T47D (cell line): ENCODE measurements around the gene TFB2M.
"Not testable (repeated sequence)": the region's sequence is repeated elsewhere in the genome, so short reads cannot be mapped to it uniquely, and the experiment has no call there.

Experiments used
- DNase-seq, 2 experiments: peaks; one replicate each; pipeline versions ENCODE4 v3.0.0 to v3.0.0-alpha.2; 2011 to 2012; ENCODE audit warnings: low read depth in 1 of 2, low spot score in 1 of 2
- JUND ChIP-seq: IDR thresholded peaks from 2 replicates; pipeline ENCODE4 v1.6.1; 2012; ENCODE audit warnings: low read depth
- in situ Hi-C: cut with HindIII; loops from 2 replicates; pipeline ENCODE4 v1.10.0; 2016; ENCODE audit warnings: low sequenced_read_pairs, low pct_unique_long_range_greater_than_20kb

TFB2M gene

DNA sequence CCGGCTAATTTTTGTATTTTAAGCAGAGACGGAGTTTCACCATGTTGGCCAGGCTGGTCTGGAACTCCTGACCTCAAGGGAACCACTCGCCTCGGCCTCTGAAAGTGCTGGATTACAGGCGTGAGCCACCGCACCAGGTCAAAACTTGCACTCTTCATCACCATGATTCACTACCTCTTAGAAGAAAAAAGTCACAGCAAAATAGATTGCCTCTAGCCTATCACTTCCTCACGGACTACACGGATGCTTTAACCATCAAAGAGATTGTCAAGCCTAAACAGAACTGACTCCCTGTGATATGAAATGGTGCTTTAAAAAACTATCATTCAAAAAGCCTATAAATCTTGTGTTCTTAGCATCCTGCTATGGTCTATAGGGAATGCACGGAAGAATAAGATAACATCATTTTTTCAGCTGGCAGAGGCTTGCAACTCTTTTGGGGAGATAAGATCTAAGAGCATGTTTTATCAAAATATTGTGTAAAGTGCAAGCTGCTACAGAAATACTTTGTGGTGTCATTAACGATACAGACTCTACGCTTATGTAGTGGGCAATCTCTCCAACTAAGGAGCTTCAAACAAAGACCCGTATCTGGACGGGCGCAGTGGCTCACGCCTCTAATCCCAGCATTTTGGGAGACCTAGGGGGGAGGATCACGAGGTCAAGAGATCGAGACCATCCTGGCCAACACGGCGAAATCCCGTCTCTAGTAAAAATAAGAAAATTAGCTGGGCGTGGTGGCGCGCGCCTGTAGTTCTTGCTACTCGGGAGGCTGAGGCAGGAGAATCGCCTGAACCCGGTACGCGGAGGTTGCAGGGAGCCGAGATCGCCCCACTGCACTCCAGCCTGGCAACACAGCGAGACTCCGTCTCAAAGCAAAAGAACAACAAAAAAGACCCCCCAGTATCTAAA is 966 bp downstream of the TFB2M start:
- in situ Hi-C loops, result no loop called here
- no peak for DNase-seq
- no peak for TF ChIP-seq JUND

- DNase-seq, in situ Hi-C loops: not testable (repeated sequence)
Measured at GRCh38 chr1:246560833-246561232, 5.2 kb downstream of the TFB2M start.

GRCh38 chr1:246559310-246559709 is 6.8 kb downstream of the TFB2M start:
- no peak for DNase-seq
- in situ Hi-C loops, result no loop called here
- TF ChIP-seq JUND, result no peak

DNA sequence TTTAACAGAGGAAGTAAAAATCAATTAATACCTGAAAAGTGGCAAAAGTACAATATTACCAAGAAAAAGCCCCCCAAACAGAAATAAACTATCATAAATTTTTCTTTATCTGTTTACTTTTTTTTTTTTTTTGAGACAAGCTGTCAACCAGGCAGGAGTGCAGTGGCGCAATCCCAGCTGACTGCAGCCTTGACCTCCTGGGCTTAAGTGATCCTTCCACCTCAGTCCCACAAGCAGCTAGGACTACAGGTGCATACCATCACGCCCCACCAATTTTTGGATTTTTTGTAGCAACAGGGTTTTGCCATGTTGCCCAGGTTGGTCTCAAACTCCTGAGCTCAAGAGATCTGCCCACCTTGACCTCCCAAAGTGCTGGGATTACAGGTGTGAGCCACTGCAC is 8.0 kb downstream of the TFB2M start:
- no peak for DNase-seq
- in situ Hi-C loops, result no loop called here
- TF ChIP-seq JUND, result no peak

DNA sequence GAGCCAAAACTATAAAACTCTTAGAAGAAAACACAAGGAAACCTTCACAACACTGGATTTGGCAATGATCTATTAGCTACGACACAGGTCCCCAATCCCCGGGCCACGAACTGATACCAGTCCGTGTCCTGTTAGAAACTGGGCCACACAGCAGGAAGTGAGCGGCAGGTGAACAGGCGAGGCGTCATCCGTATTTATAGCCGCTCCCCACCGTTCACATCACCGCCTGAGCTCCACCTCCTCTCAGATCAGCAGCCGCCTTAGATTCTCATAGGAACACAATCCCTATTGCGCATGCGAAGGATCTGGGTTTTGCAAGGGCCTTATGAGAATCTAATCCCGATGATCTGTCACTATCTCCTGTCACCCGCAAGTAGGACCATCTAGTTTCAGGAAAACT is 11.9 kb downstream of the TFB2M start:
- TF ChIP-seq JUND, result no peak
- DNase-seq, result no peak
- in situ Hi-C loops, result no loop called here

GRCh38 chr1:246552110-246552509 is 14.0 kb downstream of the TFB2M start:
- in situ Hi-C loops, result no loop called here
- DNase-seq, result peak in 1 of 2 experiments; percentile 34
- TF ChIP-seq JUND, result no peak

GRCh38 chr1:246550402-246550801 is 15.7 kb downstream of the TFB2M start:
- in situ Hi-C loops, result no loop called here
- DNase-seq, result no peak
- TF ChIP-seq JUND, result no peak

- TF ChIP-seq JUND, result no peak
- DNase-seq, result no peak
- in situ Hi-C loops, result no loop called here
Measured at GRCh38 chr1:246549665-246550064, 16.4 kb downstream of the TFB2M start.

DNA sequence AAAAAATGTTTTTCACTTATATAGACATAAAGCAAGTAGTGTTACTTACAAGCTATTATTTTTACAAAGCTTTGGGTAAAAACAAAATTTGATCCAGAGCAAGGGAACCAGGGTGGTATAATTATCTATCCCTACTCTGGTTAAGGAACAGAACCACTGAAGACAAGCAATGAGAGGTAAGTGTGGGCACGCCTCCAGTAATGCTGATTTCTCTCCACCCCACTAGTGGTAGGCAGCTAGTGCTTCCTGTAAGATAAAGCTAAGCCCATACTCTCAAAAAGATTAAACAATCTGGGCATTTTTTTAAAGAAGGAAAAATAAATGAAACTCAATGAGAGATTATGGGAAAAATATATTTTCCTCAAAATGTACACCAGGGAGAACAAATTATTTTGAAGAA is 22.1 kb downstream of the TFB2M start:
- no peak for TF ChIP-seq JUND
- in situ Hi-C loops, result no loop called here
- DNase-seq, result no peak

DNA sequence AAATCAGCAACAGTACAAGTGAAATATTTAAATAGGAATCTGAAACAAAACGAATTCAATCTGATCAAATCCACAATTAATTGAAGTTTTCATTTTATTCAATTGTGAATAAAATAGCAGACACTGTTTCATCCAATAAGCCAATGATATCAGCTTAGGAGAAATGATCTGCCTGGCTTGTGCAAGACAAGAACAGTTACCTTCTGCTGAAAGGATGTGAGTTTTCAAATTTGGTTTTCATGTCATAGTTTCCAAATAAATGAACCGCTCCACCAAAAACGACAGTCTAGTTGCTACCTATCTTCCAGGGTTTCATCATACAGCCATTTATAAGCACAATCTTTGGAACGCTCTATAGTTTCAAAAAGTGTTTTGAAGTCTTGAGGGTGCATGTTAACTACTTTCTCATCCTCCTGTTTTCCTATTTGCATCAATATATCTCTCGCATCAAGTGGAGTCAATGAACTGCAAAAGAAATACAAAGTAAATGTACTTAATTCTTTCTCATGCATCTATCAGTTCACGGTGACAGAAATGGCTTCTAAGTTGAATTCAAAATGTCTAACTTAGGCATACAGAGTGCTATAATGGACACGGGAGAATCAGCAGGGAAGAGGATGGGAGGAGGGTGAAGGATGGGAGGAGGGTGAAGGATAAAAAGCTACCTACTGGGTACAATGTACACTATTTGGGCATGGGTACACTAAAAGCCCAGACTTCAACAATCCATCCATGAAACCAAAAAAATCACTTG is 25.1 kb downstream of the TFB2M start:
- in situ Hi-C loops, result no loop called here
- TF ChIP-seq JUND, result no peak
- no peak for DNase-seq

- in situ Hi-C loops, result no loop called here
- TF ChIP-seq JUND, result no peak
Measured at GRCh38 chr1:246537887-246538286, 28.2 kb downstream of the TFB2M start.

GRCh38 chr1:246537441-246537840 is 28.6 kb downstream of the TFB2M start:
- TF ChIP-seq JUND, result no peak
- in situ Hi-C loops, result no loop called here
- DNase-seq, result no peak

More at GRCh38 chr1:246537887-246538286, 28.2 kb downstream of the TFB2M start:
- peak in 1 of 2 experiments; percentile 77 for DNase-seq

- TF ChIP-seq JUND, result no peak
- in situ Hi-C loops, result no loop called here
- no peak for DNase-seq
Measured at GRCh38 chr1:246534114-246534513, 31.9 kb downstream of the TFB2M start.
